ENCODE results near the gene RPAP3.

GRCh38 chr12:47717046-47717442 lies 11.2 kb upstream of the RPAP3 start:
- TF ChIP-seq ZNF707 (CRISPR knock-in tag; conservative IDR thresholded peaks at IDR 0.05) (no peak), LEF1 (IDR thresholded peaks at IDR 0.05) (no peak), BACH1 (tag; IDR thresholded peaks at IDR 0.05) (no peak), THRAP3 (IDR thresholded peaks at IDR 0.05; ENCODE audit: borderline replicate concordance) (no peak)

All from K562 (cell line).